Colonic mucosa (tissue), 4 donors: Measurements from ENCODE around the gene TMEM163. TPM values are rescaled to one million over a fixed set of nuclear protein-coding genes. Genes with fewer than 3 reads are reported as not detected.

Experiments used
- DNase-seq: peaks from one replicate; pipeline ENCODE4 v3.0.0-alpha.2; 2020
- H3K27ac ChIP-seq: fragments of 200-600 bp; one replicate; pipeline ENCODE4 v1.8.0; 2021
- H3K27me3 ChIP-seq: fragments of 200-600 bp; one replicate; pipeline ENCODE4 v1.8.0; 2021
- H3K36me3 ChIP-seq: fragments of 200-600 bp; one replicate; pipeline ENCODE4 v1.8.0; 2021
- H3K4me1 ChIP-seq: fragments of 200-600 bp; one replicate; pipeline ENCODE4 v1.8.0; 2021; ENCODE audit warnings: mild to moderate bottlenecking
- H3K4me3 ChIP-seq: fragments of 200-600 bp; one replicate; pipeline ENCODE4 v1.8.0; 2021
- H3K9ac ChIP-seq, 2 donors: one replicate each; pipeline ENCODE4 v1.7.0; 2013; ENCODE audit warnings: control low read depth in 2 of 2, low read depth in 2 of 2, low read length in 2 of 2
- H3K9me3 ChIP-seq: fragments of 200-600 bp; one replicate; pipeline ENCODE4 v1.8.0; 2021
- intact Hi-C: fragments of 100-400 bp; cut with DNase I; formaldehyde crosslinking; loops from one replicate; pipeline ENCODE4 v1.14.1; 2022
- total RNA-seq, 2 donors: library from RNA; stranded (reverse); fragmentation: NEBNext Ultra II Directional in 1 of 2; extraction: Animal tissue kit (Norgen Biotek cat#: 25700) in 1 of 2; gene quantifications; one replicate each; pipeline ENCODE4 v1.2.1, GENCODE V29; 2021
- TF ChIP-seq, protein P1 (sequence below): fragments of 200-600 bp; IDR thresholded peaks from one replicate; pipeline ENCODE4 v1.8.0; 2022; ENCODE audit warnings: antibody characterized with exemption, mild to moderate bottlenecking
- donor health status: healthy.
- donor health status: DM: no; HTN: no; CAD: no.
- donor health status: DM: no; HTN: no; CAD: no.

The TMEM163 gene
- total RNA-seq, 2 donors from 2014 or later = 0.29 TPM; not detected in 1

- no peak overlapping the region for H3K4me3 ChIP-seq
- H3K4me1 ChIP-seq = no peaks in the 10 kb centered on the region
- no peaks in the 10 kb centered on the region for H3K27me3 ChIP-seq
- intact Hi-C loops = no loop called here
- no peaks in the 10 kb centered on the region for H3K36me3 ChIP-seq
- no peak overlapping the region for H3K9ac ChIP-seq
- DNase-seq = no peak
- H3K9me3 ChIP-seq = no peaks in the 10 kb centered on the region
- TF ChIP-seq, protein P1, sequence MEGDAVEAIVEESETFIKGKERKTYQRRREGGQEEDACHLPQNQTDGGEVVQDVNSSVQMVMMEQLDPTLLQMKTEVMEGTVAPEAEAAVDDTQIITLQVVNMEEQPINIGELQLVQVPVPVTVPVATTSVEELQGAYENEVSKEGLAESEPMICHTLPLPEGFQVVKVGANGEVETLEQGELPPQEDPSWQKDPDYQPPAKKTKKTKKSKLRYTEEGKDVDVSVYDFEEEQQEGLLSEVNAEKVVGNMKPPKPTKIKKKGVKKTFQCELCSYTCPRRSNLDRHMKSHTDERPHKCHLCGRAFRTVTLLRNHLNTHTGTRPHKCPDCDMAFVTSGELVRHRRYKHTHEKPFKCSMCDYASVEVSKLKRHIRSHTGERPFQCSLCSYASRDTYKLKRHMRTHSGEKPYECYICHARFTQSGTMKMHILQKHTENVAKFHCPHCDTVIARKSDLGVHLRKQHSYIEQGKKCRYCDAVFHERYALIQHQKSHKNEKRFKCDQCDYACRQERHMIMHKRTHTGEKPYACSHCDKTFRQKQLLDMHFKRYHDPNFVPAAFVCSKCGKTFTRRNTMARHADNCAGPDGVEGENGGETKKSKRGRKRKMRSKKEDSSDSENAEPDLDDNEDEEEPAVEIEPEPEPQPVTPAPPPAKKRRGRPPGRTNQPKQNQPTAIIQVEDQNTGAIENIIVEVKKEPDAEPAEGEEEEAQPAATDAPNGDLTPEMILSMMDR = no peak
- no peak overlapping the region for H3K27ac ChIP-seq
These were observed 142.3 kb downstream of the TMEM163 start for GRCh38 chr2:134576478-134576877.

DNA sequence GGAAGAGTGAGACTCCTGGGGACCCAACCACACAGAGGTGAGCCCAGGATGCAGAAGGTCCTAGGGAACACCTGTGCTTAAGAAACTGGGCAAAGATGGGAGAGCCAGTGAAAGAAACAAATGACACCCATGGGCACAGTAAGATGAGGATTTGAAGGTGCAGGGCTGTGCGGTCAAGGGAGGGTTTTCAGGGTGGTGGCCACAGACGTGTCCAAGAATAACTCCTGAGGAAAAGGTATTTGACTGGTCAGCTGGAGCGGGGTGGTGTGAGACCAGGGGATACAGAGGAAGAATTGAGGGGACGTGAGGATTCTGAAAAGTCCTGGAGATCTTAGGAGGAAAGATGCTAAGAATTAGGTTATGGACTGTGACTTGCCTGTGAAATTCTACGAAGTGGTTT, 142.9 kb downstream of the TMEM163 start:
- Histone ChIP-seq H3K4me1 (no peaks in the 10 kb centered on the region), H3K27me3 (no peaks in the 10 kb centered on the region), H3K9ac (no peak overlapping the region), H3K9me3 (no peaks in the 10 kb centered on the region), H3K27ac (no peak overlapping the region), H3K4me3 (no peak overlapping the region), H3K36me3 (no peaks in the 10 kb centered on the region)
- no peak for DNase-seq
- TF ChIP-seq, protein P1 = no peak
- intact Hi-C loops = no loop called here

DNA sequence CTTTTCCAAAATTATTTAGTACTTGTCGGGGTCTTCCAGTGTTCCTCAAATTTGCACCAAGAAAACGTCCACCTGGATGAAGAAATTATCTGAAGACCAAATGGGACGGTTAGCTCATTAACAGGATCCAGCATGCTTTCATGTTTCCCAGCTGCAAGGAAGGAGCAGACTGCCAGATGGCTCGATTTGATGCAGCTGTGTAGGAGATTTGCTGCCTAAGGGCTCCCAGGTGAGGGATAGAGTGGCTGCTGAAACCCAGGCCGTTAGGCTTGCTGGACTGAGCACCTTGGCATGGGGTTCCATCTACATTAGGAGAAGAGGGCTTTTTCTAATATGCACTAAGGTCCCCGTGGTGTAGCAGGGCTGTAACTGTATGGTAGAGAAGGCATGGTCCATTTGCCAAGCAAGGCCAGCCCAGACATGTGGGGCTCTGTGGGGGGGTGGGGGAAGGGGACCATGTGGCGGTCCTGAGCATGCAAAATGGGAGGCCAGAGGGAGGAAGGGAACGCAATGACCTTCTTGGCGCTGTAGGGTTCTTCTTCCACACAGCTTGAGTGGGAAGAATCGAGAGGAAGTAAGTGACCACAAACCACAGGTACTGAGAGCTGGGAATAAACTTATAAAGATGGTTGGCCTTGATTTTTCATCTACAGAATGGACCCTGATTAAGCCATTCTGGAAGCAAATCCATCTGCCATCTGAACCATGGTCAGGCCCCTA, 144.0 kb downstream of the TMEM163 start:
- intact Hi-C loops = no loop called here
- DNase-seq = no peak
- H3K36me3 ChIP-seq = no peaks in the 10 kb centered on the region
- H3K9me3 ChIP-seq = no peaks in the 10 kb centered on the region
- no peaks in the 10 kb centered on the region for H3K27me3 ChIP-seq
- H3K4me1 ChIP-seq = no peaks in the 10 kb centered on the region
- TF ChIP-seq, protein P1 = no peak
- no peak overlapping the region for H3K4me3 ChIP-seq
- H3K9ac ChIP-seq = no peak overlapping the region
- no peak overlapping the region for H3K27ac ChIP-seq

DNA sequence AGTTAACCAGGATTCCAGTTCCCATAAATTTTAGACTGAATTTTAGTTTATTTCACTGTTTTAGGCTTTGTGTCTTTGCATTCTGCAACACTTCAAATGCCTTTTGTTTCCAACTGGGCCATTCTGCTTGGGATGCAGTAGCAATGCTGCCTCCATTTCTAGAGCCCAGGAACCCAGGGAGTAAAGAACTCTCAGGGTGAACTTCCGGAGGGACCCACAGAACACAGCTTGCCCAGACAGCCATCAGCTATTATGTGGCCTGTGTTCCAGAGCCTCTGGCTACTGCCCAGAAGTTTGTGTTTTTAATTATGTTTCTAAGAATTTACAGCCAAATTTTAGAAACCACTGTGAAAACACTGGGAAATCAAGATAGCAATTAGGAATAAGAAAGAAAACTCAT, 145.1 kb downstream of the TMEM163 start:
- TF ChIP-seq, protein P1 = no peak
- H3K27ac ChIP-seq = no peak overlapping the region
- intact Hi-C loops = no loop called here

GRCh38 chr2:134573085-134573370, 145.8 kb downstream of the TMEM163 start:
- no peaks in the 10 kb centered on the region for H3K4me1 ChIP-seq
- no peak overlapping the region for H3K27ac ChIP-seq
- TF ChIP-seq, protein P1 = no peak
- no peaks in the 10 kb centered on the region for H3K36me3 ChIP-seq
- no peaks in the 10 kb centered on the region for H3K9me3 ChIP-seq
- no peak overlapping the region for H3K4me3 ChIP-seq
- H3K27me3 ChIP-seq = no peaks in the 10 kb centered on the region
- no peak for DNase-seq
- intact Hi-C loops = no loop called here
- no peak overlapping the region for H3K9ac ChIP-seq

More for the DNA sequence above, 145.1 kb downstream of the TMEM163 start:
- Histone ChIP-seq H3K4me1 (no peaks in the 10 kb centered on the region), H3K9me3 (no peaks in the 10 kb centered on the region), H3K27me3 (no peaks in the 10 kb centered on the region), H3K9ac (no peak overlapping the region), H3K4me3 (no peak overlapping the region), H3K36me3 (no peaks in the 10 kb centered on the region)
- no peak for DNase-seq
